Skeletal muscle tissue (tissue), 4 donors: ENCODE results near the gene JMJD8. TPM values are rescaled to one million over a fixed set of nuclear protein-coding genes. Genes with fewer than 3 reads are reported as not detected.

Experiments used
- H3K27ac ChIP-seq: one replicate; pipeline ENCODE4 v1.7.0; 2013; ENCODE audit warnings: mild to moderate bottlenecking, low read depth, low read length, inconsistent platforms
- H3K27me3 ChIP-seq, 3 donors: one replicate each; pipeline ENCODE4 v1.7.0; 2013; ENCODE audit warnings: low read length in 3 of 3; ENCODE audit not compliant: control insufficient read depth in 3 of 3, insufficient read depth in 3 of 3
- H3K36me3 ChIP-seq, 3 donors: one replicate each; pipeline ENCODE4 v1.7.0; 2013; ENCODE audit warnings: low read length in 3 of 3; ENCODE audit not compliant: control insufficient read depth in 3 of 3, insufficient read depth in 3 of 3
- H3K4me1 ChIP-seq, 3 donors: one replicate each; pipeline ENCODE4 v1.7.0; 2013; ENCODE audit warnings: low read length in 3 of 3, mild to moderate bottlenecking in 3 of 3; ENCODE audit not compliant: control insufficient read depth in 3 of 3, insufficient read depth in 3 of 3
- H3K4me3 ChIP-seq, 3 donors: one replicate each; pipeline ENCODE4 v1.7.0; 2013; ENCODE audit warnings: low read length in 3 of 3
- H3K9ac ChIP-seq, 3 donors: one replicate each; pipeline ENCODE4 v1.7.0; 2013; ENCODE audit warnings: low read length in 3 of 3, mild to moderate bottlenecking in 3 of 3, moderate library complexity in 2 of 3, low read depth in 1 of 3
- H3K9me3 ChIP-seq, 3 donors: one replicate each; pipeline ENCODE4 v1.7.0; 2013; ENCODE audit warnings: low read length in 3 of 3; ENCODE audit not compliant: control insufficient read depth in 3 of 3
- total RNA-seq: library from RNA; depleted of rRNA; stranded (reverse); fragments of >200 nt; gene quantifications from one replicate; pipeline ENCODE4 v1.2.3, GENCODE V29; 2014
- donor health status: Osteomylitis.

The JMJD8 gene
- total RNA-seq, 1 donor from 2014 or later = 13.0 TPM

DNA sequence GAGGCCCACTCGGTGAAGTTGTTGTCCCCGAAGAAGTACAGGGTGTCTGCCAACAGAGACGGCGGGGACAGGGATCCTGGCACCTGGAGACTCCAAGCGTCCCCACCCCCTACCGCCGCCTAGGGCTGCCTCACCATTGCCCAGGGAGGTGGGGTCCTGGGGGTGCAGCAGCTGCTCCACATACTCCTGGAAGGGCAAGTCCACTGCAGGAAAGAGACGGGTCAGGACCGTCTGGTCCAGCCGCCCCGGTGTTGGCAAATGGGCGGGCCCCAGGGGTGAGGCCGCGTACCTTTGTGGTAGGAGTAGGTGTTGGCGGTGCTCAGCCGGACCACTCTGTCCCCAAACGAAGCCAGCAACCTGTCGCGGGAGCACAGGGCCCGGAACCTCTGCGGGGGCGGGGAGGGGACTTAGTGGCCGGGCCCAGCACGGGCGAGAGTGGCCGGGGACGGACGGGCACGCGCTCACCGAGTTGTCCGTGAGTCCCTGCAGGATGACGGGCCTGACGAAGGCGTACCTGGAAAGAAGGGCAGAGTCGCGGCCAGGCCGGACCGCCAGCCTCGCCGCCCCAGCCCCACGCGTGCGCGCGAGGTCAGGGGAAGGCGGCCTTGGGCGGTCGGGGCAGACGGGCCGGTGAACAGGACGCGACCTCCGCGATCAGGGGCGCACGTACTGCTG, 601 bp downstream of the JMJD8 start:
- Histone ChIP-seq H3K27ac (no peak overlapping the region), H3K4me1 (peaks cover 50 to 75% (median 52%) of the 10 kb centered on the region in 3 donors)

DNA sequence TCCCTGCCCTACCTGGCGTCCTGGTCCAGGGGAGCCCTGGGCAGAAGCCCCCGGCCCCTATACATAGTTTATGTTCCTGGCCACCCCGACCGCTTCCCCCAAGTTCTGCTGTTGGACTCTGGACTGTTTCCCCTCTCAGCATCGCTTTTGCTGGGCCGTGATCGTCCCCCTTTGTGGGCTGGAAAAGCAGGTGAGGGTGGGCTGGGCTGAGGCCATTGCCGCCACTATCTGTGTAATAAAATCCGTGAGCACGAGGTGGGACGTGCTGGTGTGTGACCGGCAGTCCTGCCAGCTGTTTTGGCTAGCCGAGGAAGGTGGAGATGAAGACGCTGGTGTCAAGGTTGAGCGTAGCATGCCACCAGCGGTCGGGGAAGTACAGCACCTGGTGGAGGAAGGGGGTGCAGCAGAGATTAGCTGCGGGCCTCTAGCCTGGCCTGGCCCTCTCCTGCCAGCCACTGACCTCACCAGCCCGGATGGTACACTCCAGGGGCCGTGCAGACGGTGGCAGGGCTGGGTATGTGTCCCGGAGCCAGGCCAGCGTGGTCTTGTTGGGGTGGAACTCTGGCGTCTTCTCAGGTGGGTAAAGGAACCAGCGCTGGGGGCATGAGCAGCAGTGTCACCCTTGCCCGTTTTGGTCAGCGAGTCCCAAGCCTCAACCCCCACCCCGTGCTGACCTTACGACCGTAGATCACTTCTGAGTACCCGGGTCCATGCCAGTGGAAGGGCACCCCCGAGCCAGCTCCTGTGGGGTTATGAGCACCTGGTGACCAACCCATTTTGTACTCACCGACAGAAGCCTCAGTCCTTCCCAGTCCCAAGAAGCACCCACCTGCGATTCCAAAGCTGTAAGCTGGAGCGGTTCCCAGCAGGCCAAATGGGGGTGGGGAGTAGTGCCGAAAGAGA, 1.4 kb downstream of the JMJD8 start:
- Histone ChIP-seq H3K36me3 (peaks cover 21 to 35% (median 26%) of the 10 kb centered on the region in 3 donors), H3K4me1 (peaks cover 48 to 69% (median 50%) of the 10 kb centered on the region in 3 donors), H3K27me3 (no peaks in the 10 kb centered on the region), H3K27ac (no peak overlapping the region), H3K9ac (peak overlapping the region in 1 of 3 donors; percentile 79), H3K9me3 (no peaks in the 10 kb centered on the region), H3K4me3 (peak overlapping the region in 2 of 3 donors; percentile 81 to 87)

More for the DNA sequence above, 601 bp downstream of the JMJD8 start:
- no peaks in the 10 kb centered on the region for H3K27me3 ChIP-seq
- H3K9ac ChIP-seq = peak overlapping the region; percentile 33 to 79 (median 62)
- no peaks in the 10 kb centered on the region for H3K9me3 ChIP-seq
- H3K4me3 ChIP-seq = peak overlapping the region; percentile 59 to 87 (median 81)
- H3K36me3 ChIP-seq = peaks cover 22 to 37% (median 26%) of the 10 kb centered on the region in 3 donors

DNA sequence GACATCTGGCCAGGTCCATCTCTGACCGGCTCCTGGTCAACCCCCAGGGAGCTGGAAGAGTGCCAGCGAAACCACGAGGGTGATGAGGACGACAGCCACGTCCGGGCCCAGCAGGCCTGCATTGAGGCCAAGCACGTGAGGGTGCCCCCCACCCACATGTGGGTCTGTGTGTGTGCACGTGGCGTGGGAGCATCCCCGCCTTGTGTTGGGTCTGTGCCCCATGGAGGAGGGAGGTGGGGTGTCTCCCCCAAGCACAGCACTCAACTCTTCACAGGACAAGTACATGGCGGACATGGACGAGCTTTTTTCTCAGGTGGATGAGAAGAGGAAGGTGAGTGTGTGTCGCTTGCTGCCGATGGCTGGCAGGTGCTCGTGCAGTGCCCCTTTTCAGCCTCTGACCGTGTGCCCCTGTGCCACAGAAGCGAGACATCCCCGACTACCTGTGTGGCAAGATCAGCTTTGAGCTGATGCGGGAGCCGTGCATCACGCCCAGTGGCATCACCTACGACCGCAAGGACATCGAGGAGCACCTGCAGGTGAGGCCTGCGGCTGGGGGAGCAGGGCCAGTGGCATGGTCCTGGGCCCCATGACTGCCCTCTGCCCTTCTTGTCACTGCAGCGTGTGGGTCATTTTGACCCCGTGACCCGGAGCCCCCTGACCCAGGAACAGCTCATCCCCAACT, 2.2 kb downstream of the JMJD8 start:
- H3K4me1 ChIP-seq = peaks cover 48 to 60% (median 50%) of the 10 kb centered on the region in 3 donors
- H3K9ac ChIP-seq = peak overlapping the region in 1 of 3 donors; percentile 93
- H3K36me3 ChIP-seq = peaks cover 16 to 27% (median 26%) of the 10 kb centered on the region in 3 donors

DNA sequence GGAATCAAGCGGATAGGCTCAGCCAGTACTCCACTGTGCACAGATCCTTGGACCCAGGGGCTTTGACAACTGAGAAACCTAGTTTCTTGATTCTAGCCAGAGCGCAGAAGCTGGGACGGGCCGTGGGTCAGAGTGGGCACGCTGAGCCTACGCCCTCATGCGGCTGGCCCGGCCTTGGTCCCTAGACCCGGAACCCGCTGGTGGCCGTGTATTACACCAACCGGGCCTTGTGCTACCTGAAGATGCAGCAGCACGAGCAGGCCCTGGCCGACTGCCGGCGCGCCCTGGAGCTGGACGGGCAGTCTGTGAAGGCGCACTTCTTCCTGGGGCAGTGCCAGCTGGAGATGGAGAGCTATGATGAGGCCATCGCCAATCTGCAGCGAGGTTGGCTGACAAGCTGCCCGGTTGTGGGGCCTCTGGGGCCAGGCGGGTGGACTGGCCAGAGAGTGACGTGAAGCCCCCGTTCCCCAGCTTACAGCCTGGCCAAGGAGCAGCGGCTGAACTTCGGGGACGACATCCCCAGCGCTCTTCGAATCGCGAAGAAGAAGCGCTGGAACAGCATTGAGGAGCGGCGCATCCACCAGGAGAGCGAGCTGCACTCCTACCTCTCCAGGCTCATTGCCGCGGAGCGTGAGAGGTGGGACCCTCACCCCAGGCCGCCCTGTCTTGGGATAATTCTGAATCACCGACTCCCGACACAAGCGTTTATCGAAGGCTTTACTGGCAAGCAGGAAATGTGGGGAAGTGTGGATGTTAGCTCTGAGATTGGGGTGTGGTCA, 3.0 kb downstream of the JMJD8 start:
- H3K4me3 ChIP-seq = peak overlapping the region; percentile 81 to 86 (median 85)
- H3K9ac ChIP-seq = peak overlapping the region; percentile 86 to 93 (median 88)
- peaks cover 0 to 7% (median 0%) of the 10 kb centered on the region in 3 donors for H3K27me3 ChIP-seq
- H3K9me3 ChIP-seq = no peaks in the 10 kb centered on the region
- H3K27ac ChIP-seq = peak overlapping the region; percentile 79
- peaks cover 16 to 23% (median 22%) of the 10 kb centered on the region in 3 donors for H3K36me3 ChIP-seq
- H3K4me1 ChIP-seq = peaks cover 47 to 55% (median 50%) of the 10 kb centered on the region in 3 donors

More for the DNA sequence above, 2.2 kb downstream of the JMJD8 start:
- H3K4me3 ChIP-seq = peak overlapping the region; percentile 10 to 86 (median 85)
- H3K27me3 ChIP-seq = peaks cover 0 to 4% (median 0%) of the 10 kb centered on the region in 3 donors
- H3K9me3 ChIP-seq = no peaks in the 10 kb centered on the region
- H3K27ac ChIP-seq = no peak overlapping the region

DNA sequence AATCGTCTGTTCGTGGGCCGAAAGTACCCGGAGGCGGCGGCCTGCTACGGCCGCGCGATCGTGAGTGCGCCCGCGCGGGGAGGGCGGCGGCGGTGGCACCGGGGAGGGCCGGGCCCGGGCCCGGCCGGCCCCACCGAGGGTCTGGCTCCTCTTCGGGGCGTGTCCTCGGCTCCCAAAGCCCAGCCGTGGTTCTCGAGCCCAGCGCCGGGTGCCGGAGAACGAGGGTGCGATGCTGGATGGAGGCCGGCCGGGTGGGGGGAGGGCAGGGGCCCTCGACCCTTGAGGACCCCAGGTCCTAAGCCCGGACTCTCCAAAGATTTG, 3.5 kb downstream of the JMJD8 start:
- H3K9ac ChIP-seq = peak overlapping the region; percentile 86 to 93 (median 88)
- peaks cover 16 to 23% (median 22%) of the 10 kb centered on the region in 3 donors for H3K36me3 ChIP-seq
- no peaks in the 10 kb centered on the region for H3K9me3 ChIP-seq
- H3K4me1 ChIP-seq = peaks cover 43 to 52% (median 50%) of the 10 kb centered on the region in 3 donors
- peak overlapping the region; percentile 81 to 86 (median 85) for H3K4me3 ChIP-seq
- peaks cover 0 to 9% (median 0%) of the 10 kb centered on the region in 3 donors for H3K27me3 ChIP-seq
- peak overlapping the region; percentile 79 for H3K27ac ChIP-seq

DNA sequence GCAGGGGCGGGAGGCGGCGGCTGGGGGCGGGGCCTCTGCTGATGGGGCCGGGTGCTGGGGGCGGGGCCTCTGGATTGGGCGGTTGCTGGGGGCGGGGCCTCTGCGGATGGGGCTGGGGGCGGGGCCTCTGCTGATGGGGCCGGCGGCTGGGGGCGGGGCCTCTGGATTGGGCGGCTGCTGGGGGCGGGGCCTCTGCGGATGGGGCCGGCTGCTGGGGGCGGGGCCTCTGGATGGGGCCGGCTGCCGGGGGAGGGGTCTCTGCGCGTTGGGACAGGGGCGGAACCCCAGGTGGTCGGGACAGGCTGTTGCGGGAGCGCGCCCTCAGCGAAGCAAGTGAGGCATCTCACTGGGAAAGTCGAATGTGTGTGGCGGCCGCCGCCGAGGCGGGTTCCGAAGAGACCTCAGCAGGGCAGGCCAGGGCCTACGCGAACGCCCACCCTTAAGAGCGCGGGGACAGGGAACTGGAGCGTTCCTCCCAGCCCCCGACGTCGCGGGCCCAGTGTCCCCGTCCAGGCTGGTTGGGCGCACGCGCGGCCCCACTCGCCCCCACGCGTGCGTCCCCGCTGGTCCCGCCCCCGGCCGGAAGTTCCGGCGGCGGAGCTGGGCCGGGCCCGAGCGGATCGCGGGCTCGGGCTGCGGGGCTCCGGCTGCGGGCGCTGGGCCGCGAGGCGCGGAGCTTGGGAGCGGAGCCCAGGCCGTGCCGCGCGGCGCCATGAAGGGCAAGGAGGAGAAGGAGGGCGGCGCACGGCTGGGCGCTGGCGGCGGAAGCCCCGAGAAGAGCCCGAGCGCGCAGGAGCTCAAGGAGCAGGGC, 4.1 kb downstream of the JMJD8 start, which contains the start of gene STUB1:
TSS of gene STUB1 (plus strand) at position 597 of the 811 bp plus-strand sequence. CDS start at position 713, 116 bp downstream.
- Histone ChIP-seq H3K9me3 (no peaks in the 10 kb centered on the region), H3K36me3 (peaks cover 16 to 19% (median 18%) of the 10 kb centered on the region in 3 donors), H3K4me1 (peaks cover 43 to 51% (median 48%) of the 10 kb centered on the region in 3 donors), H3K9ac (peak within 1 kb of the TSS; percentile 86 to 93 (median 88)), H3K4me3 (peak within 1 kb of the TSS; percentile 81 to 86 (median 85)), H3K27ac (peak within 1 kb of the TSS; percentile 79), H3K27me3 (peaks cover 0 to 13% (median 3%) of the 10 kb centered on the region in 3 donors)

DNA sequence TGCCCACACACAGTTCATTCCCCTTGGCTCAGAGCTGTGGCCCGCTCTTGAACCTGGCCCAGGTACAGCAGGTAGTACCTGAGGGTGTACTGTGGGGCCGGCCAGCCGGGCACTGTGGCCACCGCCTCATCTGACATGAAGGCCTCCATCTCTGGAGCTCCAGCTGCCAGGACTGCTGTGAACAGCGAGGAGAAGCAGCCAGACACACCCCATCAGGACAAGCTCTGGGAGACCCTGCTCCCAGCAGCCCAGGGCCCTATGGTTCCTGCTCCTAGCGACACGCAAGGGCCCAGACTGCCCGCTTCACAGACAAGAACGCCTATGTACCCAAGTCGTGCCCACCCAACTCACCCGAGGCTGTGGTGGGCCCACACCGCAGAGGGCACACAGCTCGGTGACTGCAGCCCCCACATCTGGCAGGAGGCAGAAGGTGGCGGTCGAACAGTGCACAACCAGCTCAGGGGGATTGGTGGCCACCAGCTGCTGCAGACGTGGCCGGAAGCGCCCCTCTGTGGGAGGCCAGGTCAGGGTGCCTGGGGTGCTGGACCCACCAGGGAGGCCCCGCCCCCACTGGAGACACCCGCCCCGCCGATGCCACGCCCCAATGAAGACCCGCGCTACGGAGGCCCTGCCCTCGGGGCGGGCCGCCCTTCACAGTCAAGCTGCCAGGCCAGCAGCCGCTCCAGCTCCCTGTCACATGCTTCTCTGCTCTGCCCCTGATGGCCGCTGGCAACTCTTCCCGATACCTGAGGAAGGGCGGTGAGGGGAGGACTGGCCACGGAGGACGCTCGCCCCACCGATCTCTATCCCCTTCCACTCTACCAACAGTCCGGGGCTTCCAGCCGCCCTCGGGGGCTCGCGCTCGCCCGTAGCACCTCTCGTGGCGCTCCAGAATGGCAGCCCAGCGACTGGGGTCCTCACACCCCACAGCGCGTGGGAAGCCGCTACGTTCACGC, 5.0 kb downstream of the JMJD8 start:
- H3K4me3 ChIP-seq = peak overlapping the region; percentile 63 to 70 (median 69)
- H3K9me3 ChIP-seq = no peaks in the 10 kb centered on the region
- peaks cover 37 to 48% (median 46%) of the 10 kb centered on the region in 3 donors for H3K4me1 ChIP-seq
- peaks cover 16 to 19% (median 18%) of the 10 kb centered on the region in 3 donors for H3K36me3 ChIP-seq
- peak overlapping the region; percentile 71 for H3K27ac ChIP-seq
- peaks cover 0 to 16% (median 7%) of the 10 kb centered on the region in 3 donors for H3K27me3 ChIP-seq
- H3K9ac ChIP-seq = peak overlapping the region; percentile 51 to 75 (median 56)
